ENCODE measurements around the gene TMEM45B.
"Not testable (repeated sequence)": the region's sequence is repeated elsewhere in the genome, so short reads cannot be mapped to it uniquely, and the experiment has no call there.

Gene TMEM45B

DNA sequence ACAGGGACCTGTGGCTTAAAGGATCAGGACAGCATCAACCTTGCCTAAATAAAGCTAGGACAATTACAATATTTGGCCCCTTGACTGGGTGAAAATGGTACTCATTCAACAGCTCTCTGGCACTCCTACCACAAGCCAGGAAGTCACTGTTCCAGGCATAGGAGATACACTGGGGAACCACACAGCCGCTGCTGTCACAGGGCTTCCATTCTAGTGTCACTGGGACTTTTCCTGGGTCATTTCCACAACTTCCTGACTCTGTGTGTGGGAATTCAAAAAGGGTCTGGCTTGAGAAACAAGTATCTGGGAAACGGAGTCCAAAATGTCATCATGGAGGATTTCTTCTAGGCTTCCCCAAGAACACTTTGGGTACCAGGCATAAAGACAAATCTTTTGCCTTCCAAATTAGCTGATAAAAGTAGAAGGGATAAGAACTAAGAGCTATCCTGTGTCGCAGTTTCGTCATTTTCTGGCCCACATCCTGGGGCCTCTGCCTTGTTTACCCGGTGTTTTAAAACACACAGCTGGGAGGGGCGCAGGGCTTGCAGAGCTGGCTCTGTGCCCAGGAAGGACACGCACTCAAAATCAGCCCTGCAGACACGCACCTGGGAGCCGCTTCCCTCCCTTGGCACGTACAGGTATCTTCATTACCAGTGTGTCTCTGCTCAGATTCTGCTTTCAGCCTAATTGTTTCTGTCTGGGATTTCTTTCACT lies 38.0 kb downstream of the TMEM45B start:
- no peak for DNase-seq

DNA sequence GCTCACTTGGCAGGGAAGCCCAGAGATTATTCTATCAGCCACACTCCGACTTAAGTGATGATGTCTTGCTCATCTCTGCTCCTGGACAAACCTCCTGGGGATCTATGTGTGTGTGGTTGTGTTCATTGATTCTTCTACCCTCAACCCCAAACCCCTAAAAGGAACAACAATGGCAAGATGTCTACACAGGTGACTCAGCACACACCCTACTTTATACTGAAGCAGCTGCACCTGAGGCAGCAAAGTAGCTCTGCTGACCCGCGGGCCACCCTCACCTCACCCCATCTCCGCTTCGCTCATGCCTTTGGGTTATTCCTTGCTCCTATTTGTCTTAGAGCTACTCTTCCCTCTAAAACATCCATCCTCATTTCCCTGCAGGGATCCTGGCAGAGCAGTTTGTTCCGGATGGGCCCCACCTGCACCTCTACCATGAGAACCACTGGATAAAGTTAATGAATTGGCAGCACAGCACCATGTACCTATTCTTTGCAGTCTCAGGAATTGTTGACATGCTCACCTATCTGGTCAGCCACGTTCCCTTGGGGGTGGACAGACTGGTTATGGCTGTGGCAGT lies 38.7 kb downstream of the TMEM45B start:
- no peak for DNase-seq

DNA sequence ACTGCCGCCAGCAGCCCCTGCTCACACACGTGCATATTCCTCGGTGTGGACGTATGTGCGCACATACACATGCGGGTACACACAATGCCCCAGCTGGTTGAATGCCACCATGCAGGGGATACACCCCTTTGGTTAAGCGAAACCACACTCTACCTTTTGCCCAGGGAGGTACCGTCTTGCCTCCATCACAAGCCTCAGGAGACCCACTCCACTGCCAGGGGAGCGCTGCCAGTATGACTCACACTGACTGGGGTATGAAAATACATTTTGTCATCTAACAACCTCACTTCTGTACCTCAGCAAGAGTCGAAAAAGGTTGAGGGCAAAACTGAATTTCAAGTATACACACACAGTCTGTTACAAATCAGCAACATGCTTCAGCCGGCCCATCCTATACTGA lies 39.4 kb downstream of the TMEM45B start:
- DNase-seq = no peak

DNA sequence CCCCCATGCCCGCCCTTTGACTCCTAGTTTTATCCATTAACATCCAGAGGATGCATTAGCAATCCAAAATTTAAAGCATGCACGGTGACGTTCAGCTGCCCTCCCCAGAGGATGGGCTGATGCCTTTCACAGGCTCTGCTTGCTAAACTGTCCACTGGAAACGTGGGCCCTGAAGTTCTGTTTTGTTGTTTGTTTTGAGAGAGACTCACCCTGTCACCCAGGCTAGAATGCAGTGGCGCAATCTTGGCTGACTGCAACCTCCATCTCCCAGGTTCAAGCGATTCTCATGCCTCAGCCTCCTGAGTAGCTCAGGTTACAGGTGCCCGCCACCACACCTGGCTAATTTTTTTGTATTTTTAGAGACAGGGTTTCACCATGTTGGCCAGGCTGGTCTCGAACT lies 40.4 kb downstream of the TMEM45B start:
- no peak for DNase-seq

DNA sequence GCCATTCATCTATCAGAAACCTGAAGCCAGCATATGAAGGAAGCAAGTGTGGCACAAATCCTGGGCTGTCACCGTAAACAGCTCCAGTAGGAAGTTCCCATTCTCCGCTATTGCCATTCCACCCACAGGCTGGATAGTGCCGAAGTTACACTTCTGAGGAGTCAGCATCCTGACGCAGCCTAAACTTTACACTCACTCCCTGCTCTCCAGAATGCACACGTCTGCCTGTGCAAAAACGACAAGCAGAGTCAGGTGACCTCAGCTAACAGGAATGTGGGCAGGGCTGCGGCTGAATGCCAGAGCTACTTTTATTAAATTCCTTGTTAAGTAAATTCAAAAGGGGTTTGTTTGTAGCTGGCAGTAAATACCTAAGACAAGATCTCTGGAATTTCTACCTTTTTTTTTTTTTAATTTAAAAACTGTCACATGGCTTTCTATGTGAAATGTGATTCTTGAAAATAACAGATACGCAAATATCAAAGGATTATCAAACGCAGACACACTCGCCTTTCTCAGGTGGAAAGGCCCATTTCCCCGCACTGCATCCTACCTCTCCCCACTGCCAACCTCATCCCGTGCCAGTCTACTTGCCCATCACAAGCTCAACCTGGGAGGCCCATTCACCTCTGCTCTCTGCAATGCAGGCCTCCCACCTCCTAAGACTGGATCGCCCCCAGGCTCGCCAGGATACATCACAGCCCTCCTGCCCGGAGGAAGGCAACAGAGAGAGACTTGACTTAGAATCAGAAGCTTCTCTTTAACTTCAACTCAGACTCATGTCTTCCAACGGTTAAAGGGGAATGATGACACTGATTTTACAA lies 46.3 kb downstream of the TMEM45B start:
- no peak for DNase-seq

DNA sequence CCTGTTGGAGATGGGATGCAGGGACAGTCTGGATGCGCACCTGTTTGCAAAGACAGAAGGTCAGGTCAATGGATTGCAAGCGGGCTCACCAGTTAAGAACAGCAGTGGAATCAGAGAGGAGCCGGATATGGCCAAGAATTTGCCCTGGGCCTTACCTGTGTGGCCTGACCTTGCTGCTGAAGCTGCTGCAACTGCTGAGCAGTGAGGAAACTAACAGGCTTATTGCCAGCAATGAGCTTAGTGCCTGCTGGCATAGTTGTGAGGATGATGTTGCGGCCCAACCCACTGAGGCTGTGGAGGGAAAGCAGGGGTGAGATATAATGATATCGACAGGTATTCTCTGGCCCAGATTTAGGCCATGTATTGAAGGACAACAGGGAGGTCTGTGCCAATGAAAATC lies 49.2 kb downstream of the TMEM45B start:
- no peak for DNase-seq

DNA sequence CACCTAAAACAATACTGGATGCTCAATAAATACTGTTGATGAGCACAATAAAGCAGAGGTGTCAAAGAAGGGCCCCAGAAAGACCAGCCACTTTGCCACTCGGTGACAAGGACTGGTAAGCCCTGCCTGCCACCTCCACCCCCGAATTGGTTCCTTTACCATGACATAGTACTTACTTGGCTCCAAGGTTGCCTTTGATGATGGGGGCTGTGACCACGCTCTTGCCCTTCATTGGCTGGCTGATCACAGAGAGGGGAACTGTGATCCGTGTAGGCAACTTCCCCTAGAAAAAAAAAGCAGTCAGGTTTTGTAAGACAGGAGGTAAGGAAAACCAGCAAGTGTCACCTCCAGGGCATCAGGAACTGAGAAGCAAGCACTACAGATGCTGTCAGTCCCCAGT lies 50.1 kb downstream of the TMEM45B start:
- no peak for DNase-seq

DNA sequence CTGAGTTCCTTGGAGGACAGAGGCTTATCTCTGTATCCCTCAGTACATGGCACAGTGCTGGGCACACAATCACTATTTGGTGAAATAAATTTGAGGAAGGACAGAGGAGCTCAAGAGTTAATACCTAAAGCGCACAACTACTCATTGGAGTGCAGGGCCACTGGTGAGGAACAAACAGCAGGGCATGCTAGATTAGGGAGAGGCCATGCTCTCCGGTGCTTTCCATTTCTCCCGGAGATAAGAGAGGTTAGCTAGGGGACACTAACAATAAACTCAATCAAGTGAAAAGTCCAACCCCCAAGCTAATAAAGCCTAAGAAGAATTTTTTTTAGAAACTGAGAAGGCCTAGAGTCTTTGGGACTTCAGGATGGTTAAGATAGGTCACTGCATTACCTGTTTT lies 50.7 kb downstream of the TMEM45B start:
- DNase-seq = no peak

DNA sequence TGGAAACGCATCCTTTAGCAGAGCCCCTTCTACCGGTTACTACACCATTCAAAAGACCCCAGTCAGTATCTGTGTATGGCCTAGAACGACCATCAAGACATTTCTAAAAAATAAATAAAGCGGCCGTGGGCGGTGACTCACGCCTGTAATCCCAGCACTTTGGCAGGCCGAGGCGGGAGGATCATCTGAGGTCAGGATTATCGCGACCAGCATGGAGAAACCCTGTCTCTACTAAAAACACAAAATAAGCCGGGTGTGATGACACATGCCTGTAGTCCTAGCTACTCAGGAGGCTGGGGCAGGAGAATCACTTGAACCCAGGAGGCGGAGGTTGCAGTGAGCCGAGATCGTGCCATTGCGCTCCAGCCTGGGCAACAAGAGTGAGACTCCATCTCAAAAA lies 53.0 kb downstream of the TMEM45B start:
- DNase-seq = not testable (repeated sequence)

DNA sequence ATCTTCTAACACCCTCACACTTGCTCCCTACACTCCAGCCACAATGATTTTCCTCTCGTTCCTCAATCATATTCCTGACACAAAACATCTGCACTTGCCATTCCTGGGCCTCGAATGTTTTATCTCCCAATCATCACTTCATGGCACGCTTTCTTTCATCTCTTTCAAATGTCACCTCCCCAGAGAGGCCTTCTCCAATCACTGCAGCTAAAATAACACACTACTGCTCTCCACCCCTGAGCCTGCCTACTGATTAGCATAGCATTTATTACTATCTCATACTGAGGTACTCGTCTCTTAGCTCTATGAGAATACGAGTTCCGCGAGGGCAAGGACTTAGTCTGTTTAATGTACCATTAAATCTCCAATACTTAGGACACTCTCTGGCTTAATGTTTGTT lies 56.3 kb downstream of the TMEM45B start:
- DNase-seq = no peak

DNA sequence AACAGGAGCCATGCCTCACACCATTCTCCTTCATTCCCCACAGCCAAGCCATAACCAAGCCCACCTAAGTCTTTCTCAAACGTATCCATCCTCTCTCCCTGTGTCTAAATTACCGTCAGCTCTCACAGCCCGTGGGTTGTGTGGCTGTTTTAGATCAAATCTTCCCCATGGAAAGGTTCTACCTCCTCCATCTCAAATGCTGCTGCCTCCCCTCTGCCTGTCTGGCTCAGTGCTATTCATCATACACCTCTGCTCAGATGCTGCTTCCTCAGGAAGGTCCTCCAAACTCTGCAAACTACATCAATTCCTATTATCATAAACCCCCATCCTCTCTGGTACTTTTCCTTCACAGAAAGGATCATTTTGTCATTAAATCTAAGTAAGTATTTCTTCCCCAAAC lies 64.7 kb downstream of the TMEM45B start:
- no peak for DNase-seq

DNA sequence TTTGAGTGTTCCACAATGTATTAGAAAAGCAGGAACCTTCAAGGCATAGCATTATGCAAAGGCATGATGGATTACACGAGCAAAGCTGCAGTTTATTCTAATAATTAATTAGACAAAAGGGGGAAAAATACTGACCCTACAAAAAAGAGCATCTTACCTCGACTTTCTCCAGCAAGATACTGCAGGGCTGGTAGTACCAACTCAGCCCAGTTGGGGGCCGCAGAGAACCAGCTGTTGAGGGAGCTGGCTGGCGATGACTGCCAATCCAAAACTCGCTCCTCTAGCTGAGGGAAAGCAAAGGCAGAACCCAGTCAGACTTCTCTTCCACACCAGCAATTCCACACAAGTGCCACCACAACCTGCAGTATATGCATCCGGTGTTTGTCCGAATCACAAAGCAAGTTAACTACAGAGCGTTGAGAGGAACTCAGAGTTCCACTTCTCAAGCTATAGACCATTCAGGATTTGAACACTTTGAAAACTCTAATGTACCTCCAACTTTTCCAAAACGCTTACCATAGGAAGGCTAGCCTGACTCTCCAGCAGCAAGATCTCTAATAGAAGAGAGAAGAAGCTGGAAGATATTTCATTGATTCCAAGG lies 66.0 kb downstream of the TMEM45B start:
- DNase-seq = no peak

DNA sequence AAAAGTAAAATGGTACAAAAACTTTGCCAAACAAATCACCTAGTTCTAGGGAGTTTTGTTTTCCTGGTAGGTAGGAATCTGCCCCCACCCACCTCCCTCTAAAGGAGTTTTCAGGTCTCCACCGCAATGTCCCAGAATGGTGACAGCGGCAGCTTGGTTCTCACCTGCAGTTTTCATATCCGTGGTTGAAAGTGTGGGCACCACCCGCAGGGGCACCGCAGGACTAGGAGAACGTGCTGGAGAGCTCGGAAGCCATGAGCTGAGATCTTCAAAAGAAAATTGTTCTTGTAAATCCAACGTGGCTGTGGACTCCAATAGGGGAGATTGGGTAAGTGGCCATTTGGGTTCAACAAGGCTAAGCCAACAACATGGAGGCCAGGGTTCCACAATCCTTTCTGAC lies 68.9 kb downstream of the TMEM45B start:
- DNase-seq = no peak

DNA sequence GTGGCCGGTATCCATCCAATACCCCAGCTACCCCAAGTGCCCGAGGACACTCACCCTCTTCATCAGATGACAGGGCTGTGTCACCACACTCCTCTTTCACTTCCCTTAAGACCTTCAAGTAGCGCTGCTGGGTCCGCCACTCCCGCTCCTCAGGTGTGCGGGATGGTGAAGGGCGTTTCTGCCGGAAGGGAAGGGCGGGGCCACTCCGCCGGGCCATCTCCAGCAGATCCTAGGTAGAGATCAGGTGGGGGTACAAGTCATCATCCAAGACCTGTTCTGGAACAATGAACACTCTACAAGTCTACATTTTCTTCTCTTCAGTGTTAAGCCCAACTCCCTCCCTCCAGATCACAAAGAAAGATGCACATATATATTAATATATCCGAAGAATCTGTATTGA lies 69.7 kb downstream of the TMEM45B start:
- no peak for DNase-seq

DNA sequence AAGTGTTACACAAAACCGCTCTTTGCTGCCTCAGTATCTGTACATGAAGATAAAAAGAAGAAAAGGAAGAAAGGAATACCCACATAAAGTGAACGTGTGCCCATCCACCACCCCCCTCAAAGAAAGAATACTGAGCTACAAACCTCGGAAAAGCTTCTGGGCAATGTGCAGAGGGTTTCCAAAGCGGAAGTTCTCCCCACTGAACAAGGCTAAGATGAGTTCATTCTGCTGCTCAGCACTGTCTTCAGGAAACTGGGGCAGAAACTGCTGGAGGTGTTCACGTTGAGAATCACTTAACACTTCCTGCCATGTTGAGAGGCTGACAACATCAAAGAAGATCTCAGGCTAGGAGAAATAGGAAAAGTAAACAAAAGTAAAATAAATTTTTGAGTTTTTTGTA lies 72.8 kb downstream of the TMEM45B start:
- DNase-seq = no peak

DNA sequence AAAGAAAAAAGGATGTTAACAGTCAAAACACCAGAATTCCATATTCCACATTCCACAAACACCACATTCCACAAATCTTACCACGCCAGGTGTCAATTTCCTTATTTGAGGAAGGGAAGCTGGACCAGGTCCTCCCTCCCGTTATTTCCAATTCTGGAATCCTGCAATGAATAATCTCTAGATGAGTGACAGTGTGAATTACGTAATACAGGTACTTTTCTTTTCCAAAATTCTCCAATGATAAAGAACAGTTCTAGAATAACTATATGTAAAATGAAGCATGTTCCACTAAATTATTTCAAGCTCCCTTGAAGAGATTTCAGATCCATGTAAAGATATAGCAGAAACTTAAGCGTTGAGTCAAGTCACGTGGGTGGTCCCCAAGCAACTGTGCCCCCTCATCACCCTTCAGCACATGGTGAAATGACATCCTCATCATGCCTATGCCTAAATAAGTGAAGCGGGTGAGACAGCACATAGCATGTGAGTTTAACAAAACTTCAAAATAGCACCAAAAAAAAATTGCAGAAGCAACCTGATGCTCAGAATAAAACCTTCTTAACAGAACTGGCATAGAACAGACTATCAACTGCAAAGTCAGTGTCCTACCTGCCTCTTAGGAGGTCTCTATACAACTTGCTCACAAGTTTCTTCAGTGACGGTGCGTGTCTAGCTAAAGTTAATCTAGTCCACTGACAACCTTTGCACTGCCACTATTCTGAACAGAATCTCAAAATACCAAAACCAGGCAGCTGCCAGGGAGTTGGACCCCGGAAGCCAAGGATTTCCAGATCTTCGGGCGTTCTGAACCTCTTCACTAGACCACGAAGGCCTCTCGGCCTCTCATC lies 78.9 kb downstream of the TMEM45B start:
- DNase-seq = no peak

DNA sequence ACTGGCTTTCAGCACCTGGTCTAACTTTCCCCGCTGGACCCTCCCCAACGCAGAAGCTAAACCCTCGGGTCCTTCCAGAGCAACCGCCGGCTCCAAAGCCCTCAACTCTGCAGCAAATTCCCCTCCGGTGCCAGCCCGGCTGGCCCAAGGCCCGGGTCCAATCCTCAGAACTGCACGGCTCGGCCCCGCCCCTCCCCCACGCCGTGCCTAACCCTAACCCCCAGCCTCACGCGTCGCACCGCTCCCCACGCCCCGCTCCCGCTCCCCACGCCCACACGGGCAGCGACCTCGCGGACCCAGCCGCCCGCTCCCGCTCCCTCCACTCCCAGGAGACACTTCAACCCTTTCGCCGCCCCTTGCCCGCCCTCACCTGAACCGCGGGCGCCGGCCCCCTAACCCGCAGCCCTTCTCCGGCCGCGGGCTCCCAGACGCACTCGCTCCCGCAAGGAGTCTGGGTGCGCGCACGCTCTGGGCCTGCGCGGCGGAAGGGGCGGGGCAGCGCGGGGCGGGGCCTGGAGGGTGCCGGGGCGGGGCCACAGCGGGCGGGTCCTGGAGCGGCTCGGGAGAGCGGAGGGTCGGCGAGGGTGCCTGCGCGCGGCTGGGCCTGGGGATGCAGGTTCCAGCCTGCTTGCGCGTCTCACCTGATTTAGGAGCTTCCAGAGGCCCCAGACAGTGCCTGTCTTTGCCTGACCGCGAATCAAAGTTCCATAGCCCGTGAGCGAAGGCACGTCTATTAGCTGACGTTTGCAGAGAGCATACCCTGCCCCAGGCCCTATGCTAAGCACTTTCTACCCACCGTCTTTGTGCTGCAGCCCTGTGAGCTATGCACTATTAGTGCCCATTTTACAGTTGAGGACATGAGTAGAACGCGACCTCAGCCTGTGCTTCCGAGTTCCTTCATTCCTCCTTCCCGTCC lies 79.7 kb downstream of the TMEM45B start, which contains the start of gene NFRKB:
Gene NFRKB, minus strand, starts transcription at position 453 of the 916 bp plus-strand sequence. CDS start 2,729 bp downstream, outside the sequence.
- peak; percentile 14 for DNase-seq

DNA sequence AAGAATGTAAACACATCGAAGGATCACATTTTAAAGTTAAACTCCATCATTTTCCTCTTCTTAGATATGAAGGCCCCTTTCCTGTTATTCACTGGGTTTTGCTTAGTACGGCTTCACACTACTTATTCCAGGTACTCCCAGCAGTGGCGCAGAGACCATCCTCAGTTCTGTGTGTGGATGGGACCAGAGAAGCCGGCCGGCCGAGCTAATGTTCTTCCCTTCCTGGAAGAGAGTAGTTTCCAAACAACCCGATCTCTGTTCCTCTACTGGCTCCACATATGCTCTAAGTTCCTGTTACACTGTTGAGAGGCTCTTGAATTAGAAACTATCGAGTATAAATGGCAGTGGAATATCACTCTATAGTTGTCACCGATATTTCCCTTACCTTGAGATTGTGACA lies 80.4 kb downstream of the TMEM45B start:
- DNase-seq = no peak

DNA sequence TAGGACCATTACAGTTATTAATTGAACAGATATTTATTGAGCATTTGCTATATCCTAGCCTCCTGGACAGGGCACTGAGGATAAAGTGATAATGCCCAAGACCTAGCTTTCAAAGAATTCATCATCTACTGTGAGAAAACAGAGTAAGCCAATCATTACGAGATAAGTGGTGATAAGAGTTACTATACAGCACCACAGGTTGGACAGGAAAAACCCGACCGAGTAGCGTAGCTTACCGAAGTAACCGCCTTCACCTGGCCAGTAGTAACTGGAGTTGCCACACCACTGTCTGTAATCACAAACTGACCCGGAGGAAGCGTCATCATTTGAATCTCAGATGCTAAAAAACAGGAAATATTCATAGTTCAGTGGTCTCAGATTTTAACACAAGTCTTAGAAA lies 89.8 kb downstream of the TMEM45B start:
- no peak for DNase-seq

All from NCI-H1694 treated with DMSO at 0.1 percent for 48 hours (cell line).